ENCODE data around the gene SGCE.

DNA sequence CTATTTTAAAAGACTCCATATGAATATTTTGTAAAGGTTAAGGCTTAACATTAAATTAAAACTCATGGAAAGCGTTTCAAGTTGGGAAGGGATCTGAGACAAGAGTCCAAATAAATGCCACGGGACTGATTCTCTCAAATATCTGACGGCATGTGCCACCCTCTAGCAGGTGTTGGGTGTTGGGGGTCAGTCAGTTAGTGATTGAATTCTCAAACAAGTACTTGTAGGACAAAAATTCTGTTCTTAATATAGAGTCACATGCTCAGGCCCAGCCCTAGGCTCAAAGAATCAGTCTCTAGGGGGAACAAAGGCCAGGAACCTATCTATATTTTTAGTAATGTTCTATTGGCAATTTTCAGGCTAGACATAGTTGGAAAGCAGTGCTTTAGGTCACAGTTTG lies 39.1 kb downstream of the SGCE start:
- TF ChIP-seq JUND (IDR thresholded peaks at IDR 0.05) (no peak), TAF1 (conservative IDR thresholded peaks at IDR 0.05) (no peak), YY1 (IDR thresholded peaks at IDR 0.05) (no peak), GABPA (IDR thresholded peaks at IDR 0.05 in 1 of 2, conservative IDR thresholded peaks at IDR 0.05 in 1 of 2) (no peak)
- TF ChIP-seq, protein P1, sequence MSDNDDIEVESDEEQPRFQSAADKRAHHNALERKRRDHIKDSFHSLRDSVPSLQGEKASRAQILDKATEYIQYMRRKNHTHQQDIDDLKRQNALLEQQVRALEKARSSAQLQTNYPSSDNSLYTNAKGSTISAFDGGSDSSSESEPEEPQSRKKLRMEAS (IDR thresholded peaks at IDR 0.05) = no peak
- TF ChIP-seq, protein P2, sequence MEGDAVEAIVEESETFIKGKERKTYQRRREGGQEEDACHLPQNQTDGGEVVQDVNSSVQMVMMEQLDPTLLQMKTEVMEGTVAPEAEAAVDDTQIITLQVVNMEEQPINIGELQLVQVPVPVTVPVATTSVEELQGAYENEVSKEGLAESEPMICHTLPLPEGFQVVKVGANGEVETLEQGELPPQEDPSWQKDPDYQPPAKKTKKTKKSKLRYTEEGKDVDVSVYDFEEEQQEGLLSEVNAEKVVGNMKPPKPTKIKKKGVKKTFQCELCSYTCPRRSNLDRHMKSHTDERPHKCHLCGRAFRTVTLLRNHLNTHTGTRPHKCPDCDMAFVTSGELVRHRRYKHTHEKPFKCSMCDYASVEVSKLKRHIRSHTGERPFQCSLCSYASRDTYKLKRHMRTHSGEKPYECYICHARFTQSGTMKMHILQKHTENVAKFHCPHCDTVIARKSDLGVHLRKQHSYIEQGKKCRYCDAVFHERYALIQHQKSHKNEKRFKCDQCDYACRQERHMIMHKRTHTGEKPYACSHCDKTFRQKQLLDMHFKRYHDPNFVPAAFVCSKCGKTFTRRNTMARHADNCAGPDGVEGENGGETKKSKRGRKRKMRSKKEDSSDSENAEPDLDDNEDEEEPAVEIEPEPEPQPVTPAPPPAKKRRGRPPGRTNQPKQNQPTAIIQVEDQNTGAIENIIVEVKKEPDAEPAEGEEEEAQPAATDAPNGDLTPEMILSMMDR (IDR thresholded peaks at IDR 0.05; ENCODE audit: low read depth, low read length, missing input control) = no peak
- TF ChIP-seq, protein P3, sequence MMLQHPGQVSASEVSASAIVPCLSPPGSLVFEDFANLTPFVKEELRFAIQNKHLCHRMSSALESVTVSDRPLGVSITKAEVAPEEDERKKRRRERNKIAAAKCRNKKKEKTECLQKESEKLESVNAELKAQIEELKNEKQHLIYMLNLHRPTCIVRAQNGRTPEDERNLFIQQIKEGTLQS (IDR thresholded peaks at IDR 0.05) = no peak
